Stomach (tissue), 9 donors: Measurements from ENCODE around the gene CACTIN. TPM values are rescaled to one million over a fixed set of nuclear protein-coding genes. Genes with fewer than 3 reads are reported as not detected.
A peak's percentile ranks its signal among the peaks of the same experiment; 100 is the strongest.

Source experiments
- DNase-seq, 2 donors: peaks; one replicate each; pipeline versions ENCODE4 v3.0.0 to v3.0.0-alpha.2; 2013 to 2019
- H3K27ac ChIP-seq, 5 donors: fragments of 200-600 bp in 4 of 5; sonication (generic) in 4 of 5; one replicate each; pipeline ENCODE4 v1.5.1; 2013 to 2019; ENCODE audit warnings: mild to moderate bottlenecking in 1 of 5, moderate library complexity in 1 of 5
- H3K27me3 ChIP-seq, 3 donors: fragments of 200-600 bp; sonication (generic); one replicate each; pipeline ENCODE4 v1.5.1; 2017 to 2019; ENCODE audit warnings: mixed run types in 1 of 3
- H3K36me3 ChIP-seq, 4 donors: fragments of 200-600 bp; sonication (generic); 1 replicate in 3 of 4; 2 replicates in 1 of 4; pipeline ENCODE4 v1.5.1; 2016 to 2019
- H3K4me1 ChIP-seq, 4 donors: fragments of 200-600 bp; sonication (generic); one replicate each; pipeline ENCODE4 v1.5.1; 2016 to 2019
- H3K4me3 ChIP-seq, 4 donors: fragments of 200-600 bp; sonication (generic) in 3 of 4; one replicate each; pipeline ENCODE4 v1.5.1; 2016 to 2019; ENCODE audit warnings: mild to moderate bottlenecking in 1 of 4
- H3K9me3 ChIP-seq, 4 donors: fragments of 200-600 bp; sonication (generic); one replicate each; pipeline ENCODE4 v1.5.1; 2016 to 2019
- EP300 ChIP-seq: sonication (generic); formaldehyde crosslinking; IDR thresholded peaks from one replicate; pipeline ENCODE4 v1.6.1; 2017; ENCODE audit warnings: antibody characterized with exemption
- POLR2A ChIP-seq, 4 donors: fragments of 450-650 bp; IDR thresholded peaks; one replicate each; pipeline ENCODE4 v1.6.1; 2016; ENCODE audit warnings: antibody characterized with exemption in 4 of 4, control low read depth in 2 of 4, mild to moderate bottlenecking in 1 of 4, moderate library complexity in 1 of 4
- POLR2AphosphoS5 ChIP-seq, 3 donors: sonication (generic); formaldehyde crosslinking; IDR thresholded peaks; one replicate each; pipeline ENCODE4 v1.6.1; 2016; ENCODE audit warnings: antibody characterized with exemption in 3 of 3
- WGBS, 5 donors: extraction: QIAGEN DNeasy Blood & Tissue Kit in 3 of 5; methylation state at CpG; one replicate each; pipeline versions ENCODE4 v1.1.5 to v1.1.7; 2013 to 2018; 5-methylcytosine and 5-hydroxymethylcytosine counted together
- intact Hi-C: fragments of 100-400 bp; cut with DNase I; formaldehyde crosslinking; loops from one replicate; pipeline ENCODE4 v1.15.1; 2023; ENCODE audit warnings: low total_unique reads
- polyA plus RNA-seq, 3 donors: library from polyadenylated mRNA; stranded (reverse); fragments of 200-250 nt; gene quantifications; one replicate each; pipeline ENCODE4 v1.2.3, GENCODE V29; 2013
- total RNA-seq, 5 donors: library from RNA; depleted of rRNA; stranded (reverse); fragments of >200 nt; gene quantifications; one replicate each; pipeline versions ENCODE4 v1.1.0 to v1.2.3, GENCODE V29; 2014 to 2016
- TF ChIP-seq, protein P1 (sequence below), 7 experiments: fragments of 450-650 bp in 4 of 7; fragments of 200-600 bp in 3 of 7; sonication (generic) in 3 of 7; IDR thresholded peaks; one replicate each; pipeline ENCODE4 v1.5.1; 2016 to 2019; ENCODE audit warnings: antibody characterized with exemption in 7 of 7, control low read depth in 2 of 7, mild to moderate bottlenecking in 1 of 7
- donor health status: healthy with polysubstance abuse.
- donor health status: Bipolar disorder and iron deficiency.
- donor health status: healthy.

The CACTIN gene
- total and polyA plus RNA-seq, 8 donors, result 9.8 to 180 (median 14.7) TPM

DNA sequence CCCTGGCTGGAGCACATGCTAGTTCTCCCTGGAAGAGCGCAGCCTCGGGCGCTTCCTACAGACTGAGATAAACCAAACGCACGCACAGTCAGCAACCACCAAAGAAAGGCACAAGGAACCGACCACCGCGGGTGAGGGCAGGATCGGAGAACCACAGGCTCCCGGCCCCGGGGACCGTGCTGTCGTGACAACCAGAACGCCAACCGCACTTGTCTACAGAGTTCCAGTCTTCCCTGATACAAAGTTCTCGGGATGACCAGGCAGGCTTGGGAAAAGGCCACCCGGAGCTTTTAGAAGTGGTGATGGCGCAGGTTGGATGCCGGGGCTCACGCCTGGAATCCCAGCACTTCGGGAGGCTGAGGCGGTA lies 33.1 kb upstream of the CACTIN start:
- intact Hi-C loops, result no loop called here
- DNase-seq, result no peak
- H3K36me3 ChIP-seq, result peaks cover 46 to 97% (median 95%) of the 10 kb centered on the region in 4 donors
- no peak overlapping the region for H3K4me3 ChIP-seq
- 92 to 97% (median 95%) methylated on average over 6 to 22 of the region's 22 CpGs for WGBS, 5 donors
- H3K27ac ChIP-seq, result no peak overlapping the region
- no peaks in the 10 kb centered on the region for H3K27me3 ChIP-seq
- TF ChIP-seq, protein P1, sequence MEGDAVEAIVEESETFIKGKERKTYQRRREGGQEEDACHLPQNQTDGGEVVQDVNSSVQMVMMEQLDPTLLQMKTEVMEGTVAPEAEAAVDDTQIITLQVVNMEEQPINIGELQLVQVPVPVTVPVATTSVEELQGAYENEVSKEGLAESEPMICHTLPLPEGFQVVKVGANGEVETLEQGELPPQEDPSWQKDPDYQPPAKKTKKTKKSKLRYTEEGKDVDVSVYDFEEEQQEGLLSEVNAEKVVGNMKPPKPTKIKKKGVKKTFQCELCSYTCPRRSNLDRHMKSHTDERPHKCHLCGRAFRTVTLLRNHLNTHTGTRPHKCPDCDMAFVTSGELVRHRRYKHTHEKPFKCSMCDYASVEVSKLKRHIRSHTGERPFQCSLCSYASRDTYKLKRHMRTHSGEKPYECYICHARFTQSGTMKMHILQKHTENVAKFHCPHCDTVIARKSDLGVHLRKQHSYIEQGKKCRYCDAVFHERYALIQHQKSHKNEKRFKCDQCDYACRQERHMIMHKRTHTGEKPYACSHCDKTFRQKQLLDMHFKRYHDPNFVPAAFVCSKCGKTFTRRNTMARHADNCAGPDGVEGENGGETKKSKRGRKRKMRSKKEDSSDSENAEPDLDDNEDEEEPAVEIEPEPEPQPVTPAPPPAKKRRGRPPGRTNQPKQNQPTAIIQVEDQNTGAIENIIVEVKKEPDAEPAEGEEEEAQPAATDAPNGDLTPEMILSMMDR (IDR thresholded peaks at IDR 0.05), result no peak
- TF ChIP-seq POLR2A (IDR thresholded peaks at IDR 0.05) (no peak), POLR2AphosphoS5 (IDR thresholded peaks at IDR 0.05) (no peak), EP300 (no peak)
- no peaks in the 10 kb centered on the region for H3K9me3 ChIP-seq
- peaks cover 0 to 12% (median 9%) of the 10 kb centered on the region in 4 donors for H3K4me1 ChIP-seq

DNA sequence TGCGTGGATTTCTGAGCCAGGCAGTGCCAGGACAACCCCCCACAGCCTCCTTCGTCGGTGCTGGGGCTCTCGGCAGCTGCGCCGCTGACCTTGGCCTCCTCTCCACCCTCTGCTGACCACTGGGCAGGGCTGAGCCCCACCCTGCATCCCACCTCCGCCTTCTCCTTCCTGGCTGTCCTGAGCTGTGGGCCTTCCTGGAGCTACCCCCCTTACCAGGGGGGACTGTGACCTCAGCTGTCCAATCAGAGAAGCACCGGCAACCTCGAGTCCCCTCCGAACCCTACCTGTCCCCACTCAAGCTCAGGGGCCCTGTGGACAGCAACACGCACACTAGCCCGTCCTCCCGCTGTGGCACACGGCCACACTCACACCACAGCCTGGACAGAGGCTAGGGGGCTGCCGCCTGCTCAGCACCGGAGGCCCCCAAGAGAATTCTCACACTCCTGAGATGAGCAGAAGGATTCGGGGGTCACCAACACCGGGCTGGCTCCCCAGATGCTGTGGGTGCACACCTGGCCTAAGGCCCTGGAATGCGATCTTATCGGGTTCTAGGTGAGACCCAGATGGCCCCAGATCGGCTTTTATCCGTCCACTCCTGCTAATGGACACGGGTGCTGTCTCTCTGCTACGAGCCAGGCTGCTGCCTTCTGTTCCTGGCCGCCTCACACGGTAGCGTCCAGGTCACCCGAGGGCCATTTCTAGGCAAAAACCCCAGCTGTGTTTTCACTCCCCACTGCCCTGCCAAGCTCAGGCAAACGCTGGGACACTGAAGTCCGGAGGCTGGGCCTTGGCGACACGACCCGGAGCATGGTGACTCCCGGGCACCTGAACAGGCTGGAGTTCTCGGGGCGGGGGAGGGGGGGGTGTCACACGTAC lies 32.5 kb upstream of the CACTIN start:
- H3K36me3 ChIP-seq, result peaks cover 40 to 97% (median 93%) of the 10 kb centered on the region in 4 donors
- WGBS, 5 donors, result 86 to 93% (median 91%) methylated on average over 23 to 37 of the region's 37 CpGs
- intact Hi-C loops, result no loop called here

DNA sequence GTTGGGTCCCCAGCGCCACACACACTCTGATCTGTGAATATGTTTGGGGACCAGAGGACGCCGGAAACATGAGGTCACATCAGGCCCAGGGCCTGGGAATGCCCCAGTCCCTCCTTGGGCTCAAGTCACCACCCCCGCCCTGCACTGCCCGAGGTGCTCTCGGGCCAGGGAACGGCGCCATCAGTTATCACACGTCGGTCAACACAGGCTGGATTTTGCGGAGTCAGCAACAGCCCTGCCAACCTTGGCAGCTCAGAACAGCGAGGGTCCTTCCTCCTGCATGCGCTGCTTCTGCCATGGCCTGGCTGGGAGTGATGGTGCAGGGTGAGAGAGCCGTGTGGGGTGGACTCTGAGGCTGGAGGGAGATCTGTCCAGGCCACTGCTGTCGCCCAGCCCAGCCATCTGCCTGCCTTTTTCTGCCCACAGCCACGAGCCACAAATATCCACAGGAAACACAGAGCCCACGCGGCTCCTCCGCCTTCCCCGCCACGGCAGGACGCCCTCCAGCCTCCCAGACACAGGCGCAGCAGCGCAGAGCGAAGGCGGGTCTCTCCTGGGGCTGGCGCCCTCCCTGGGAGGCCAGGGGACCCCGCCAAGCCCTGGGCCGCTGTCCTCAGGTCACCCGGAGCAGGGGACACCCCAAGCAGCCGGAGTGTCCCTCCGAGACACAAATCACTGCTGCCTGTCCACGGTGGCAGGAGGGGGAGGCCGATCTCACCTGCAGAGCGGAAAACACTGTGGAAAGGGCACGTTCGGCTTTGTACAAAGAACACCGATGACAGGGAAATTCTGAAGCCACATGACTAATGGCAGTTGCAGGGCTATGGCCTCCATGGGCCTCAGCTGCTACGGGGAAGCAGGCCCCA lies 31.6 kb upstream of the CACTIN start:
- 57 to 86% (median 65%) methylated on average over 12 to 39 of the region's 39 CpGs for WGBS, 5 donors
- TF ChIP-seq, protein P1 (IDR thresholded peaks at IDR 0.05), result no peak
- TF ChIP-seq EP300, result no peak
- TF ChIP-seq POLR2AphosphoS5 (IDR thresholded peaks at IDR 0.05), result peak in 1 of 3 donors; percentile 45
- TF ChIP-seq POLR2A (IDR thresholded peaks at IDR 0.05), result no peak
- Histone ChIP-seq H3K4me3 (no peak overlapping the region), H3K27me3 (no peaks in the 10 kb centered on the region), H3K27ac (peak overlapping the region in 1 of 5 donors; percentile 2), H3K4me1 (peaks cover 0 to 12% (median 9%) of the 10 kb centered on the region in 4 donors), H3K9me3 (no peaks in the 10 kb centered on the region), H3K36me3 (peaks cover 38 to 97% (median 93%) of the 10 kb centered on the region in 4 donors)
- DNase-seq, result peak in 1 of 2 donors; percentile 88
- intact Hi-C loops, result no loop called here

More for the DNA sequence above, 32.5 kb upstream of the CACTIN start:
- H3K27ac ChIP-seq, result no peak overlapping the region
- no peak for DNase-seq
- H3K27me3 ChIP-seq, result no peaks in the 10 kb centered on the region
- H3K9me3 ChIP-seq, result no peaks in the 10 kb centered on the region
- H3K4me3 ChIP-seq, result no peak overlapping the region
- TF ChIP-seq, protein P1 (IDR thresholded peaks at IDR 0.05), result no peak
- TF ChIP-seq EP300 (no peak), POLR2A (IDR thresholded peaks at IDR 0.05) (no peak), POLR2AphosphoS5 (IDR thresholded peaks at IDR 0.05) (no peak)
- peaks cover 0 to 12% (median 9%) of the 10 kb centered on the region in 4 donors for H3K4me1 ChIP-seq

DNA sequence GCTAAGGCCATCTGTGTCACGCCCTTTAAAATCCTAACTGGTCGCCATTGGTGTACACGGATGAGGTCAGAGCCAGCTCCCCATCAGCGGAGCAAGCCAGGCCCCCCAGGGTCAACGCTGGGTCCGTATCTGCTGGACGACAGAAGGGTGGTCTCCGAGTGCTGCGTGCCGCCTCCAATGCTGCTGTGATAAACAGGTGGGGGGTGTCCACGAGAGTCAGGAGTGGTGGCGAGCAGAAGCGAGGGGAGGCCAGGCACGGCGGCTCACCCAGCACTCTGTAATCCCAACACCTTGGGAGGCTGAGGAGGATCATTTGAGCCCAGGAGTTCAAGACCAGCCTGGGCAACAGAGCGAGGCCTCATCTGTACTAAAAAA lies 30.8 kb upstream of the CACTIN start:
- no peak overlapping the region for H3K4me3 ChIP-seq
- peaks cover 42 to 97% (median 93%) of the 10 kb centered on the region in 4 donors for H3K36me3 ChIP-seq
- intact Hi-C loops, result no loop called here
- DNase-seq, result no peak
- no peaks in the 10 kb centered on the region for H3K27me3 ChIP-seq
- H3K27ac ChIP-seq, result peak overlapping the region in 1 of 5 donors; percentile 10
- WGBS, 5 donors, result 94 to 98% (median 97%) methylated on average over 16 of the region's 16 CpGs
- peaks cover 0 to 12% (median 9%) of the 10 kb centered on the region in 4 donors for H3K4me1 ChIP-seq
- no peaks in the 10 kb centered on the region for H3K9me3 ChIP-seq
- no peak for TF ChIP-seq POLR2A (IDR thresholded peaks at IDR 0.05)
- no peak for TF ChIP-seq POLR2AphosphoS5 (IDR thresholded peaks at IDR 0.05)
- TF ChIP-seq, protein P1 (IDR thresholded peaks at IDR 0.05), result no peak
- no peak for TF ChIP-seq EP300
